Stimulated activated memory B cell treated with anti-CD40 and anti-IgM and Interleukin-4, amounts not matched to agents 10 μg/mL and 1 μg/mL and 100 μg/mL, for 72 hours (primary cell): ENCODE measurements around the gene CTH.
A peak's percentile ranks its signal among the peaks of the same experiment; 100 is the strongest.

Source experiments
- ATAC-seq: fragments of 150-1000 bp; cut with Tn5 transposase; 2 replicates; pipeline ENCODE4 v1.10.0; 2021
- H3K27ac Mint-ChIP-seq: one replicate; pipeline ENCODE4 v1.8.0; 2022; ENCODE audit warnings: mild to moderate bottlenecking, mixed read lengths
- H3K27me3 Mint-ChIP-seq: one replicate; pipeline ENCODE4 v1.8.0; 2022; ENCODE audit warnings: mixed read lengths
- H3K36me3 Mint-ChIP-seq: one replicate; pipeline ENCODE4 v1.8.0; 2022; ENCODE audit warnings: mixed read lengths
- H3K4me1 Mint-ChIP-seq: one replicate; pipeline ENCODE4 v1.8.0; 2022; ENCODE audit warnings: mixed read lengths
- H3K4me3 Mint-ChIP-seq: one replicate; pipeline ENCODE4 v1.8.0; 2022; ENCODE audit warnings: mild to moderate bottlenecking, moderate library complexity, mixed read lengths
- H3K9me3 Mint-ChIP-seq: one replicate; pipeline ENCODE4 v1.8.0; 2022; ENCODE audit warnings: mixed read lengths

The CTH gene

GRCh38 chr1:70487910-70488665 is 77.0 kb downstream of the CTH start:
- Mint-ChIP-seq H3K27ac (no peak overlapping the region), H3K36me3 (no peaks in the 10 kb centered on the region), H3K27me3 (peaks cover 9% of the 10 kb centered on the region), H3K9me3 (peaks cover 3% of the 10 kb centered on the region), H3K4me1 (no peaks in the 10 kb centered on the region), H3K4me3 (no peak overlapping the region)
- ATAC-seq: peak; percentile 48
